H1 (cell line): ENCODE measurements around the gene SH3TC2.

Source experiments
- CREB1 ChIP-seq: IDR thresholded peaks from 2 replicates; pipeline ENCODE4 v1.6.1; 2012; ENCODE audit warnings: inconsistent platforms
- ZNF274 ChIP-seq: IDR thresholded peaks from 2 replicates; pipeline ENCODE4 v1.7.0; 2012; ENCODE audit warnings: low read length, borderline replicate concordance; ENCODE audit errors: extremely low read depth
- TF ChIP-seq, protein P1 (sequence below), 3 experiments: IDR thresholded peaks; 1 replicate in 2 of 3; 2 replicates in 1 of 3; pipeline versions ENCODE4 v1.5.1 to v1.6.1; 2011; ENCODE audit warnings: low read length in 3 of 3, mild to moderate bottlenecking in 3 of 3, inconsistent platforms in 2 of 3, low read depth in 1 of 3, moderate library complexity in 1 of 3; ENCODE audit not compliant: insufficient read depth in 1 of 3; ENCODE audit errors: control extremely low read depth in 1 of 3

DNA sequence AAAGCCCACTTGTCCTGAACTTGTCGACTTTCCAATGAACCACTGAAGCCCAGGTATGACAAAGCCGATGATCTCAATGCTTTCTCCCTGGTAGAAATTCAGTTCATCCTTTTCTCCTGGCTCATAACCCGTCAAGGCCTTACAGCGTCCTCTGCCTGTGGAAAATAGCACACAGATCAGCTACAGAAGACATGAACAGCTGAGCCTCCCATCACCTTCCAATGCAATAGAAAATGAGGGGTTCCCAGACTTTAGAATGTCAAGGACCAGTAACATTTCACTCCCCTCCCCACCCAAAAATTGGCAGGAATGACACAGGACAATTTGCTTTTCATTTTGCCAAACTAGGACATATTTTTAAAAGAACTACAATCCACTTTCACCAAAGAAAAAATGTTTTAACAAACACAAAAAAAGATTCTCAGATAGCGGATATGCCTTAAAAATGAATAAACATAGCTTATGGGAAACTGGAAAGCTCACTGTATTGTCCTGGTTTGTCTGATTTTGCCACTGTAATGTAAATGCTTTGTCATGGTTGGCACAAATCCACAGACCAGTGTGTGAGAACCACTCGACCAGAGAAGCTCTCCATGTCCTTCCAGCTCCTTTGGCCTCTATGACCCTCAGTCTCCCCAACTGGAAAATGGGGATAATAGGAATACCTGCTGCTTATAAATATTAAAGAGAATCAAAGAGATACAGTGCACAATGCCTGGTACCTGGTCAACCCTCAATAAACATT, 24.4 kb downstream of the SH3TC2 start:
- TF ChIP-seq CREB1 (no peak), ZNF274 (no peak)
- TF ChIP-seq, protein P1, sequence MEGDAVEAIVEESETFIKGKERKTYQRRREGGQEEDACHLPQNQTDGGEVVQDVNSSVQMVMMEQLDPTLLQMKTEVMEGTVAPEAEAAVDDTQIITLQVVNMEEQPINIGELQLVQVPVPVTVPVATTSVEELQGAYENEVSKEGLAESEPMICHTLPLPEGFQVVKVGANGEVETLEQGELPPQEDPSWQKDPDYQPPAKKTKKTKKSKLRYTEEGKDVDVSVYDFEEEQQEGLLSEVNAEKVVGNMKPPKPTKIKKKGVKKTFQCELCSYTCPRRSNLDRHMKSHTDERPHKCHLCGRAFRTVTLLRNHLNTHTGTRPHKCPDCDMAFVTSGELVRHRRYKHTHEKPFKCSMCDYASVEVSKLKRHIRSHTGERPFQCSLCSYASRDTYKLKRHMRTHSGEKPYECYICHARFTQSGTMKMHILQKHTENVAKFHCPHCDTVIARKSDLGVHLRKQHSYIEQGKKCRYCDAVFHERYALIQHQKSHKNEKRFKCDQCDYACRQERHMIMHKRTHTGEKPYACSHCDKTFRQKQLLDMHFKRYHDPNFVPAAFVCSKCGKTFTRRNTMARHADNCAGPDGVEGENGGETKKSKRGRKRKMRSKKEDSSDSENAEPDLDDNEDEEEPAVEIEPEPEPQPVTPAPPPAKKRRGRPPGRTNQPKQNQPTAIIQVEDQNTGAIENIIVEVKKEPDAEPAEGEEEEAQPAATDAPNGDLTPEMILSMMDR (IDR thresholded peaks at IDR 0.05; ENCODE audit: control extremely low read depth in 1 of 3, insufficient read depth in 1 of 3, low read depth in 1 of 3, low read length in 3 of 3), result no peak
